ENCODE measurements around the gene AFTPH. TPM values are rescaled to one million over a fixed set of nuclear protein-coding genes. Genes with fewer than 3 reads are reported as not detected.

The AFTPH gene
- total RNA-seq, 1 experiment from 2014 or later, result 14.9 TPM

GRCh38 chr2:64474636-64475035 is 49.5 kb upstream of the AFTPH start:
- ATAC-seq, result no peak
- TF ChIP-seq ZNF416 (CRISPR knock-in tag; IDR thresholded peaks at IDR 0.05) (no peak), RELA (CRISPR knock-in tag; IDR thresholded peaks at IDR 0.05; ENCODE audit: borderline replicate concordance) (no peak), GTF2I (CRISPR knock-in tag; conservative IDR thresholded peaks at IDR 0.05) (no peak), AR (CRISPR knock-in tag; IDR thresholded peaks at IDR 0.05) (no peak), ZNF121 (CRISPR knock-in tag; IDR thresholded peaks at IDR 0.05) (no peak), ZNF263 (CRISPR knock-in tag; IDR thresholded peaks at IDR 0.05; ENCODE audit: low read depth) (no peak), ATF3 (CRISPR knock-in tag; conservative IDR thresholded peaks at IDR 0.05) (no peak), USF2 (CRISPR knock-in tag; IDR thresholded peaks at IDR 0.05) (no peak), ELF4 (CRISPR knock-in tag; IDR thresholded peaks at IDR 0.05; ENCODE audit: low read depth) (no peak), SP1 (CRISPR knock-in tag; conservative IDR thresholded peaks at IDR 0.05) (no peak), ZNF396 (CRISPR knock-in tag; IDR thresholded peaks at IDR 0.05; ENCODE audit: borderline replicate concordance) (no peak), GABPB1 (CRISPR knock-in tag; IDR thresholded peaks at IDR 0.05) (no peak), ZBTB21 (CRISPR knock-in tag; IDR thresholded peaks at IDR 0.05; ENCODE audit: borderline replicate concordance) (no peak), NR3C1 (CRISPR knock-in tag; conservative IDR thresholded peaks at IDR 0.05; ENCODE audit: low read depth) (no peak), SOX15 (CRISPR knock-in tag; IDR thresholded peaks at IDR 0.05) (no peak)
- TF ChIP-seq, protein P1, sequence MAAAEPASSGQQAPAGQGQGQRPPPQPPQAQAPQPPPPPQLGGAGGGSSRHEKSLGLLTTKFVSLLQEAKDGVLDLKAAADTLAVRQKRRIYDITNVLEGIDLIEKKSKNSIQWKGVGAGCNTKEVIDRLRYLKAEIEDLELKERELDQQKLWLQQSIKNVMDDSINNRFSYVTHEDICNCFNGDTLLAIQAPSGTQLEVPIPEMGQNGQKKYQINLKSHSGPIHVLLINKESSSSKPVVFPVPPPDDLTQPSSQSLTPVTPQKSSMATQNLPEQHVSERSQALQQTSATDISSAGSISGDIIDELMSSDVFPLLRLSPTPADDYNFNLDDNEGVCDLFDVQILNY (CRISPR knock-in tag; IDR thresholded peaks at IDR 0.05), result no peak
- TF ChIP-seq, protein P2, sequence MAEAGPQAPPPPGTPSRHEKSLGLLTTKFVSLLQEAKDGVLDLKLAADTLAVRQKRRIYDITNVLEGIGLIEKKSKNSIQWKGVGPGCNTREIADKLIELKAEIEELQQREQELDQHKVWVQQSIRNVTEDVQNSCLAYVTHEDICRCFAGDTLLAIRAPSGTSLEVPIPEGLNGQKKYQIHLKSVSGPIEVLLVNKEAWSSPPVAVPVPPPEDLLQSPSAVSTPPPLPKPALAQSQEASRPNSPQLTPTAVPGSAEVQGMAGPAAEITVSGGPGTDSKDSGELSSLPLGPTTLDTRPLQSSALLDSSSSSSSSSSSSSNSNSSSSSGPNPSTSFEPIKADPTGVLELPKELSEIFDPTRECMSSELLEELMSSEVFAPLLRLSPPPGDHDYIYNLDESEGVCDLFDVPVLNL (CRISPR knock-in tag; IDR thresholded peaks at IDR 0.05; ENCODE audit: borderline replicate concordance, low read depth), result no peak
- TF ChIP-seq, protein P3, sequence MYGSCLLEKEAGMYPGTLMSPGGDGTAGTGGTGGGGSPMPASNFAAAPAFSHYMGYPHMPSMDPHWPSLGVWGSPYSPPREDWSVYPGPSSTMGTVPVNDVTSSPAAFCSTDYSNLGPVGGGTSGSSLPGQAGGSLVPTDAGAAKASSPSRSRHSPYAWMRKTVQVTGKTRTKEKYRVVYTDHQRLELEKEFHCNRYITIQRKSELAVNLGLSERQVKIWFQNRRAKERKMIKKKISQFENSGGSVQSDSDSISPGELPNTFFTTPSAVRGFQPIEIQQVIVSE (CRISPR knock-in tag; IDR thresholded peaks at IDR 0.05; ENCODE audit: borderline replicate concordance), result no peak
- TF ChIP-seq, protein P4, sequence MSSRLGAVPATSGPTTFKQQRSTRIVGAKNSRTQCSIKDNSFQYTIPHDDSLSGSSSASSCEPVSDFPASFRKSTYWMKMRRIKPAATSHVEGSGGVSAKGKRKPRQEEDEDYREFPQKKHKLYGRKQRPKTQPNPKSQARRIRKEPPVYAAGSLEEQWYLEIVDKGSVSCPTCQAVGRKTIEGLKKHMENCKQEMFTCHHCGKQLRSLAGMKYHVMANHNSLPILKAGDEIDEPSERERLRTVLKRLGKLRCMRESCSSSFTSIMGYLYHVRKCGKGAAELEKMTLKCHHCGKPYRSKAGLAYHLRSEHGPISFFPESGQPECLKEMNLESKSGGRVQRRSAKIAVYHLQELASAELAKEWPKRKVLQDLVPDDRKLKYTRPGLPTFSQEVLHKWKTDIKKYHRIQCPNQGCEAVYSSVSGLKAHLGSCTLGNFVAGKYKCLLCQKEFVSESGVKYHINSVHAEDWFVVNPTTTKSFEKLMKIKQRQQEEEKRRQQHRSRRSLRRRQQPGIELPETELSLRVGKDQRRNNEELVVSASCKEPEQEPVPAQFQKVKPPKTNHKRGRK (CRISPR knock-in tag; IDR thresholded peaks at IDR 0.05; ENCODE audit: borderline replicate concordance), result no peak
- H3K4me1 Mint-ChIP-seq, result peaks cover 28% of the 10 kb centered on the region
- no peak overlapping the region for H3K4me3 Mint-ChIP-seq
- CTCF ChIA-PET, result interaction anchor here (1.0 to 4.8 kb wide), 3 partner anchors 13 to 146 kb away, joined by 3 to 32 read pairs (median 4); no protein-coding TSS in a partner anchor
- peaks cover 9% of the 10 kb centered on the region; the same call in 1 of the 2 replicates for H3K9me3 Mint-ChIP-seq
- DNase-seq (ENCODE audit: low spot score), result no peak
- peak overlapping the region; percentile 81 for H3K27ac Mint-ChIP-seq
- POLR2A ChIA-PET, result no interaction called here
- no peaks in the 10 kb centered on the region for H3K27me3 Mint-ChIP-seq (ENCODE audit: low read depth)
- H3K36me3 Mint-ChIP-seq, result no peaks in the 10 kb centered on the region
